Measurements from ENCODE around the gene OR2AJ1. TPM values are rescaled to one million over a fixed set of nuclear protein-coding genes. Genes with fewer than 3 reads are reported as not detected.

OR2AJ1 gene
- polyA plus RNA-seq, 1 donor from 2014 or later: not detected

GRCh38 chr1:247923941-247924340 is 748 bp upstream of the OR2AJ1 start:
- no peak for TF ChIP-seq POLR2AphosphoS5 (IDR thresholded peaks at IDR 0.05)
- no peak for TF ChIP-seq CTCF (IDR thresholded peaks at IDR 0.05; ENCODE audit: poor library complexity, severe bottlenecking)
- TF ChIP-seq EP300 (conservative IDR thresholded peaks at IDR 0.05; ENCODE audit: poor library complexity, severe bottlenecking): no peak
- TF ChIP-seq TAF1 (IDR thresholded peaks at IDR 0.05; ENCODE audit: low read depth): no peak
- no peak for TF ChIP-seq REST (IDR thresholded peaks at IDR 0.05; ENCODE audit: borderline replicate concordance)
- TF ChIP-seq MXI1 (conservative IDR thresholded peaks at IDR 0.05; ENCODE audit: poor library complexity, severe bottlenecking): no peak
- no peak for TF ChIP-seq SMC3 (conservative IDR thresholded peaks at IDR 0.05; ENCODE audit: poor library complexity)
- TF ChIP-seq EZH2 (IDR thresholded peaks at IDR 0.05; ENCODE audit: borderline replicate concordance, insufficient read depth, low read length, poor library complexity, severe bottlenecking): no peak
- no peak for TF ChIP-seq RAD21 (conservative IDR thresholded peaks at IDR 0.05)
- no peaks in the 10 kb centered on the region for H3K36me3 ChIP-seq (ENCODE audit: insufficient read depth, low read length)
- no peaks in the 10 kb centered on the region for H3K9me2 ChIP-seq (ENCODE audit: insufficient read depth, low read length)
- no peak overlapping the region for H3K27ac ChIP-seq (ENCODE audit: low read length)
- H4K20me1 ChIP-seq (ENCODE audit: insufficient read depth): no peaks in the 10 kb centered on the region
- H3K4me3 ChIP-seq (ENCODE audit: low read length): no peak overlapping the region
- H3K4me2 ChIP-seq (ENCODE audit: low read length): no peak overlapping the region
- H3F3A ChIP-seq (ENCODE audit: insufficient read depth, low read length, poor library complexity, severe bottlenecking): no peaks in the 10 kb centered on the region
- H3K79me2 ChIP-seq (replicated peaks; ENCODE audit: insufficient read depth, low read length): no peaks in the 10 kb centered on the region
- H3K9me3 ChIP-seq (ENCODE audit: low read length): no peaks in the 10 kb centered on the region
- H2AFZ ChIP-seq (ENCODE audit: low read depth, low read length): no peak overlapping the region
- no peak overlapping the region for H3K9ac ChIP-seq (ENCODE audit: low read length)
- H3K27me3 ChIP-seq (ENCODE audit: insufficient read depth, low read depth, low read length): no peaks in the 10 kb centered on the region

GRCh38 chr1:247933989-247934388 is 9.3 kb downstream of the OR2AJ1 start:
- no peaks in the 10 kb centered on the region for H4K20me1 ChIP-seq (ENCODE audit: insufficient read depth)
- no peaks in the 10 kb centered on the region for H3K27me3 ChIP-seq (ENCODE audit: insufficient read depth, low read depth, low read length)
- H2AFZ ChIP-seq (ENCODE audit: low read depth, low read length): no peak overlapping the region
- no peak overlapping the region for H3K4me2 ChIP-seq (ENCODE audit: low read length)
- H3K9ac ChIP-seq (ENCODE audit: low read length): no peak overlapping the region
- TF ChIP-seq EP300 (conservative IDR thresholded peaks at IDR 0.05; ENCODE audit: poor library complexity, severe bottlenecking) (no peak), CTCF (IDR thresholded peaks at IDR 0.05; ENCODE audit: poor library complexity, severe bottlenecking) (no peak), RAD21 (conservative IDR thresholded peaks at IDR 0.05) (no peak), TAF1 (IDR thresholded peaks at IDR 0.05; ENCODE audit: low read depth) (no peak), SMC3 (conservative IDR thresholded peaks at IDR 0.05; ENCODE audit: poor library complexity) (no peak), MXI1 (conservative IDR thresholded peaks at IDR 0.05; ENCODE audit: poor library complexity, severe bottlenecking) (no peak), EZH2 (IDR thresholded peaks at IDR 0.05; ENCODE audit: borderline replicate concordance, insufficient read depth, low read length, poor library complexity, severe bottlenecking) (no peak), POLR2AphosphoS5 (IDR thresholded peaks at IDR 0.05) (no peak), REST (IDR thresholded peaks at IDR 0.05; ENCODE audit: borderline replicate concordance) (no peak)
- no peak overlapping the region for H3K4me3 ChIP-seq (ENCODE audit: low read length)
- H3K9me2 ChIP-seq (ENCODE audit: insufficient read depth, low read length): no peaks in the 10 kb centered on the region
- no peaks in the 10 kb centered on the region for H3K9me3 ChIP-seq (ENCODE audit: low read length)
- H3K36me3 ChIP-seq (ENCODE audit: insufficient read depth, low read length): no peaks in the 10 kb centered on the region
- H3K79me2 ChIP-seq (replicated peaks; ENCODE audit: insufficient read depth, low read length): no peaks in the 10 kb centered on the region
- no peak overlapping the region for H3K27ac ChIP-seq (ENCODE audit: low read length)
- no peaks in the 10 kb centered on the region for H3F3A ChIP-seq (ENCODE audit: insufficient read depth, low read length, poor library complexity, severe bottlenecking)
